ENCODE data around the gene ALPP. TPM values are rescaled to one million over a fixed set of nuclear protein-coding genes. Genes with fewer than 3 reads are reported as not detected.
"Not testable (repeated sequence)": the region's sequence is repeated elsewhere in the genome, so short reads cannot be mapped to it uniquely, and the experiment has no call there.

ALPP gene
- total RNA-seq, 1 donor from 2014 or later, result not detected

GRCh38 chr2:232402518-232402917 lies 24.0 kb downstream of the ALPP start:
- intact Hi-C loops (cut with micrococcal nuclease), result no loop called here

- intact Hi-C loops (cut with micrococcal nuclease), result no loop called here
Observed at GRCh38 chr2:232405943-232406510, 27.5 kb downstream of the ALPP start.

GRCh38 chr2:232406556-232407310 lies 28.2 kb downstream of the ALPP start, which contains the start of gene ALPG:
ALPG (plus strand) TSS chr2:232406844; CDS start chr2:232406895, 51 bp downstream.
- intact Hi-C loops (cut with micrococcal nuclease), result no loop called here

- intact Hi-C loops (cut with micrococcal nuclease), result not testable (repeated sequence)
Observed at GRCh38 chr2:232407428-232408150, 29.0 kb downstream of the ALPP start.

GRCh38 chr2:232408269-232408668 lies 29.7 kb downstream of the ALPP start:
- intact Hi-C loops (cut with micrococcal nuclease), result not testable (repeated sequence)

GRCh38 chr2:232409617-232410016 lies 31.1 kb downstream of the ALPP start:
- intact Hi-C loops (cut with micrococcal nuclease), result not testable (repeated sequence)

GRCh38 chr2:232410238-232410900 lies 31.8 kb downstream of the ALPP start:
- intact Hi-C loops (cut with micrococcal nuclease), result no loop called here

- intact Hi-C loops (cut with micrococcal nuclease), result no loop called here
Observed at GRCh38 chr2:232411901-232412629, 33.5 kb downstream of the ALPP start.

GRCh38 chr2:232412986-232413385 lies 34.4 kb downstream of the ALPP start:
- intact Hi-C loops (cut with micrococcal nuclease), result no loop called here

- intact Hi-C loops (cut with micrococcal nuclease), result no loop called here
Observed at GRCh38 chr2:232415138-232415690, 36.7 kb downstream of the ALPP start.

- intact Hi-C loops (cut with micrococcal nuclease), result no loop called here
Observed at GRCh38 chr2:232415736-232416520, 37.4 kb downstream of the ALPP start.

GRCh38 chr2:232416521-232417470 lies 38.2 kb downstream of the ALPP start:
- intact Hi-C loops (cut with micrococcal nuclease), result no loop called here

GRCh38 chr2:232417489-232417888 lies 38.9 kb downstream of the ALPP start:
- intact Hi-C loops (cut with micrococcal nuclease), result no loop called here

GRCh38 chr2:232418056-232418455 lies 39.5 kb downstream of the ALPP start:
- intact Hi-C loops (cut with micrococcal nuclease), result no loop called here

- intact Hi-C loops (cut with micrococcal nuclease), result no loop called here
Observed at GRCh38 chr2:232418466-232419244, 40.1 kb downstream of the ALPP start.

GRCh38 chr2:232419245-232420072 lies 40.9 kb downstream of the ALPP start:
- intact Hi-C loops (cut with micrococcal nuclease), result no loop called here

- intact Hi-C loops (cut with micrococcal nuclease), result no loop called here
Observed at GRCh38 chr2:232420073-232420454, 41.5 kb downstream of the ALPP start.

Data from T-helper 2 cell treated with Interferon-gamma antibody and Interleukin-4, amounts not matched to agents 100 ng/mL and 5 ng/mL, for 36 hours (primary cell).